ENCODE data around the gene OBSL1. TPM values are rescaled to one million over a fixed set of nuclear protein-coding genes. Genes with fewer than 3 reads are reported as not detected.

OBSL1 gene
- total and polyA plus RNA-seq, 2 donors (not counting 1 experiment from before 2014, with no cell fraction given) = not detected

GRCh38 chr2:219514836-219515235 is 56.5 kb downstream of the OBSL1 start:
- H3K79me2 ChIP-seq (ENCODE audit: control insufficient read depth, insufficient read depth, low read length) = no peaks in the 10 kb centered on the region
- POLR2A ChIA-PET = no interaction called here
- ATAC-seq (ENCODE audit: low read depth) = no peak
- no peak overlapping the region for H3K4me2 ChIP-seq (replicated peaks; ENCODE audit: low read depth, low read length, poor library complexity, severe bottlenecking)
- H3K9me3 Mint-ChIP-seq (ENCODE audit: insufficient read depth) = no peaks in the 10 kb centered on the region
- TF ChIP-seq EZH2 (IDR thresholded peaks at IDR 0.05; ENCODE audit: borderline replicate concordance, insufficient read depth, low read depth, low read length, poor library complexity, severe bottlenecking) (no peak), CTCF (IDR thresholded peaks at IDR 0.05) (no peak)
- no peak overlapping the region for H3K4me3 ChIP-seq (ENCODE audit: control extremely low read depth in 1 of 5, extremely low read depth in 1 of 5, insufficient read depth in 1 of 5, low read depth in 2 of 5, low read length in 4 of 5)
- peaks cover 0 to 87% (median 25%) of the 10 kb centered on the region in 4 experiments for H3K27me3 ChIP-seq (replicated peaks in 1 of 4; ENCODE audit: control extremely low read depth in 1 of 4, control insufficient read depth in 3 of 4, insufficient read depth in 4 of 4, low read length in 3 of 4)
- H3K27ac Mint-ChIP-seq = no peak overlapping the region
- peaks cover 71% of the 10 kb centered on the region for H3K27me3 Mint-ChIP-seq
- intact Hi-C loops (cut with micrococcal nuclease) = no loop called here
- DNase-seq = no peak
- peaks cover 19% of the 10 kb centered on the region for H3K4me1 Mint-ChIP-seq
- no peaks in the 10 kb centered on the region for H4K20me1 ChIP-seq (ENCODE audit: control insufficient read depth, insufficient read depth, low read length, poor library complexity, severe bottlenecking)
- no peaks in the 10 kb centered on the region for H3K36me3 ChIP-seq (replicated peaks in 1 of 2; ENCODE audit: control extremely low read depth in 1 of 2, control insufficient read depth in 1 of 2, extremely low read depth in 1 of 2, insufficient read depth in 2 of 2, low read length in 1 of 2)
- CTCF ChIA-PET = interaction anchor here (1.4 kb wide), 1 partner anchor 17 kb away, joined by 4 read pairs; no protein-coding TSS in a partner anchor
- no peak overlapping the region for H3K9ac ChIP-seq (ENCODE audit: low read length)
- H3K9me3 ChIP-seq (ENCODE audit: control extremely low read depth in 1 of 3, control insufficient read depth in 2 of 3, insufficient read depth in 1 of 3, low read length in 2 of 3) = peaks cover 0 to 18% (median 0%) of the 10 kb centered on the region in 3 donors
- WGBS (ENCODE audit: insufficient coverage) = 93% methylated on average over 21 of the region's 21 CpGs
- H3K27ac ChIP-seq (ENCODE audit: low read length in 2 of 2) = no peak overlapping the region
- no peak overlapping the region for H2AFZ ChIP-seq (ENCODE audit: insufficient read depth, low read depth, low read length, poor library complexity, severe bottlenecking)
- peaks cover 7 to 24% of the 10 kb centered on the region in 2 donors for H3K4me1 ChIP-seq (ENCODE audit: control insufficient read depth in 2 of 2, insufficient read depth in 2 of 2, low read length in 2 of 2)
- no peak overlapping the region for H3K4me3 Mint-ChIP-seq

GRCh38 chr2:219514196-219514761 is 57.1 kb downstream of the OBSL1 start, which contains the start of gene ASIC4:
Gene ASIC4 (plus strand): TSS chr2:219514482. CDS start chr2:219514725, 243 bp downstream.
- ATAC-seq (ENCODE audit: low read depth) = no peak
- Histone ChIP-seq H3K27ac (ENCODE audit: low read length in 2 of 2) (no peak within 1 kb of the TSS), H3K36me3 (replicated peaks in 1 of 2; ENCODE audit: control extremely low read depth in 1 of 2, control insufficient read depth in 1 of 2, extremely low read depth in 1 of 2, insufficient read depth in 2 of 2, low read length in 1 of 2) (no peaks in the 10 kb centered on the region), H3K27me3 (replicated peaks in 1 of 4; ENCODE audit: control extremely low read depth in 1 of 4, control insufficient read depth in 3 of 4, insufficient read depth in 4 of 4, low read length in 3 of 4) (peaks cover 0 to 91% (median 25%) of the 10 kb centered on the region in 4 experiments), H3K9me3 (ENCODE audit: control extremely low read depth in 1 of 3, control insufficient read depth in 2 of 3, insufficient read depth in 1 of 3, low read length in 2 of 3) (peaks cover 0 to 18% (median 0%) of the 10 kb centered on the region in 3 donors), H3K4me3 (ENCODE audit: control extremely low read depth in 1 of 5, extremely low read depth in 1 of 5, insufficient read depth in 1 of 5, low read depth in 2 of 5, low read length in 4 of 5) (no peak within 1 kb of the TSS), H3K79me2 (ENCODE audit: control insufficient read depth, insufficient read depth, low read length) (no peaks in the 10 kb centered on the region), H3K9ac (ENCODE audit: low read length) (no peak within 1 kb of the TSS), H4K20me1 (ENCODE audit: control insufficient read depth, insufficient read depth, low read length, poor library complexity, severe bottlenecking) (no peaks in the 10 kb centered on the region), H3K4me2 (replicated peaks; ENCODE audit: low read depth, low read length, poor library complexity, severe bottlenecking) (no peak within 1 kb of the TSS), H2AFZ (ENCODE audit: insufficient read depth, low read depth, low read length, poor library complexity, severe bottlenecking) (no peak within 1 kb of the TSS), H3K4me1 (ENCODE audit: control insufficient read depth in 2 of 2, insufficient read depth in 2 of 2, low read length in 2 of 2) (peaks cover 13 to 30% of the 10 kb centered on the region in 2 donors)
- no peak within 1 kb of the TSS for H3K4me3 Mint-ChIP-seq
- peaks cover 25% of the 10 kb centered on the region for H3K4me1 Mint-ChIP-seq
- ChIA-PET CTCF (interaction anchor here (0.8 to 1.8 kb wide), 3 partner anchors 14 to 16 kb away, joined by 3 to 6 read pairs (median 4); no protein-coding TSS in a partner anchor), POLR2A (no interaction called here)
- DNase-seq = no peak
- H3K9me3 Mint-ChIP-seq (ENCODE audit: insufficient read depth) = no peaks in the 10 kb centered on the region
- TF ChIP-seq EZH2 (IDR thresholded peaks at IDR 0.05; ENCODE audit: borderline replicate concordance, insufficient read depth, low read depth, low read length, poor library complexity, severe bottlenecking) (no peak), CTCF (IDR thresholded peaks at IDR 0.05) (no peak)
- intact Hi-C loops (cut with micrococcal nuclease) = no loop called here
- 8% methylated on average over 30 of the region's 31 CpGs for WGBS (ENCODE audit: insufficient coverage)
- H3K27ac Mint-ChIP-seq = no peak within 1 kb of the TSS
- peaks cover 72% of the 10 kb centered on the region for H3K27me3 Mint-ChIP-seq
